HL-60 (cell line): Measurements from ENCODE around the gene TMEM135.

Source experiments
- CTCF ChIP-seq: IDR thresholded peaks from one replicate; pipeline ENCODE4 v1.5.1; 2011; ENCODE audit warnings: low read length, control low read depth, inconsistent platforms; ENCODE audit not compliant: insufficient read depth
- GABPA ChIP-seq: IDR thresholded peaks from 2 replicates; pipeline ENCODE4 v1.6.1; 2012; ENCODE audit warnings: low read depth
- POLR2AphosphoS5 ChIP-seq: IDR thresholded peaks from 2 replicates; pipeline ENCODE4 v1.6.1; 2012; ENCODE audit warnings: low read depth

DNA sequence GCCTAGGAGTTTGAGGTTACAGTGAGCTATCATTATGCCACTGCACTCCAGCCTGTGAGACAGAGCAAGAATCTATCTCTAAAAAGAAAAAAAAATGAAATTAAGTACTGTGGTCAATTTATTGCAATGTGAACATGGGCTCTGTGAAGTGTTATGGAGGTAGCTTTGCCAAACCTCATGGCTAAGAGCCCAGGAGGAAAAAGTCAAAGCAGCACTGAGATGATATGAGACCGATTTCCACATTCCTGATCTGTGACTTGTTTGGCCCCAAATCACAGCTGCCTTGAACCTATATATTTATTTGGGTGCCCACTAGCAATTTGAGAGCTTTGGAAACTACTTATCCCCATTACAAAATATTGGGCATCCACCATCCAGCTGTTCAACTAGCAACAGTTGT lies 29.8 kb upstream of the TMEM135 start:
- TF ChIP-seq CTCF (no peak), POLR2AphosphoS5 (no peak), GABPA (no peak)
